Measurements from ENCODE around the gene LRRC45.

- TF ChIP-seq CTCF (IDR thresholded peaks at IDR 0.05) = peak; percentile 36 to 55 (median 40)
- no peak for TF ChIP-seq POLR2A (IDR thresholded peaks at IDR 0.05)
Measured at GRCh38 chr17:82019690-82020571, 3.2 kb upstream of the LRRC45 start.

Measured in prostate gland (tissue), 2 donors.